ENCODE data around the gene STRADA. TPM values are rescaled to one million over a fixed set of nuclear protein-coding genes. Genes with fewer than 3 reads are reported as not detected.

STRADA gene
- total RNA-seq, 1 experiment from 2014 or later: 18.1 TPM

DNA sequence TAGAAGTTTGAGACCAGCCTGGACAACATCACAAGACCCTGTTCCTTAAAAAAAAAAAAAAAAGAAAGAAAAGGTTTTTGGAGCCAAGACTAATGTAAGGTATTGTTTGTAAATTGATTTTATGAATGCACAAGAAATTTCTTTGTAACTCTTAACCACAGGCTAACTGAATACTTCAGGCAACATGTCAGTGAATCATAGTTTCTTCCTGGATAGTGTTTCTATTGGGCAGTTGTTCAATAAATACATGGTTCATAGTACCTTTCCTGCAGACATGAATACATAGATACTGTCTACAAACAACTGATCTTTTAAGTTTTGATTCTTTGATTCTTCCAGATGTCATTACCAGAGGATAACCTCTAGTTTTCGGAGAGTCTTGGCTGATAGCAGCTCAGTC is 44.0 kb upstream of the STRADA start:
- TF ChIP-seq, protein P1, sequence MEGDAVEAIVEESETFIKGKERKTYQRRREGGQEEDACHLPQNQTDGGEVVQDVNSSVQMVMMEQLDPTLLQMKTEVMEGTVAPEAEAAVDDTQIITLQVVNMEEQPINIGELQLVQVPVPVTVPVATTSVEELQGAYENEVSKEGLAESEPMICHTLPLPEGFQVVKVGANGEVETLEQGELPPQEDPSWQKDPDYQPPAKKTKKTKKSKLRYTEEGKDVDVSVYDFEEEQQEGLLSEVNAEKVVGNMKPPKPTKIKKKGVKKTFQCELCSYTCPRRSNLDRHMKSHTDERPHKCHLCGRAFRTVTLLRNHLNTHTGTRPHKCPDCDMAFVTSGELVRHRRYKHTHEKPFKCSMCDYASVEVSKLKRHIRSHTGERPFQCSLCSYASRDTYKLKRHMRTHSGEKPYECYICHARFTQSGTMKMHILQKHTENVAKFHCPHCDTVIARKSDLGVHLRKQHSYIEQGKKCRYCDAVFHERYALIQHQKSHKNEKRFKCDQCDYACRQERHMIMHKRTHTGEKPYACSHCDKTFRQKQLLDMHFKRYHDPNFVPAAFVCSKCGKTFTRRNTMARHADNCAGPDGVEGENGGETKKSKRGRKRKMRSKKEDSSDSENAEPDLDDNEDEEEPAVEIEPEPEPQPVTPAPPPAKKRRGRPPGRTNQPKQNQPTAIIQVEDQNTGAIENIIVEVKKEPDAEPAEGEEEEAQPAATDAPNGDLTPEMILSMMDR (IDR thresholded peaks at IDR 0.05; ENCODE audit: unreplicated experiment): no peak
- no TSS peak for BruUV-seq (replicated peaks)
- Mint-ChIP-seq H3K27ac (ENCODE audit: unreplicated experiment) (peak overlapping the region; percentile 20), H3K9me3 (ENCODE audit: low read depth, unreplicated experiment) (no peaks in the 10 kb centered on the region), H3K4me3 (ENCODE audit: low read depth, unreplicated experiment) (no peak overlapping the region), H3K27me3 (ENCODE audit: unreplicated experiment) (no peaks in the 10 kb centered on the region), H3K36me3 (ENCODE audit: insufficient read depth, unreplicated experiment) (peaks cover 29% of the 10 kb centered on the region), H3K4me1 (ENCODE audit: low read depth, unreplicated experiment) (peaks cover 31% of the 10 kb centered on the region)
- CTCF ChIA-PET: interaction anchor here (0.6 to 2.9 kb wide), 2 partner anchors 10 to 46 kb away, joined by 5 to 8 read pairs; no protein-coding TSS in a partner anchor
- intact Hi-C loops (cut with micrococcal nuclease; ENCODE audit: unreplicated experiment): no loop called here
- DNase-seq: no peak

DNA sequence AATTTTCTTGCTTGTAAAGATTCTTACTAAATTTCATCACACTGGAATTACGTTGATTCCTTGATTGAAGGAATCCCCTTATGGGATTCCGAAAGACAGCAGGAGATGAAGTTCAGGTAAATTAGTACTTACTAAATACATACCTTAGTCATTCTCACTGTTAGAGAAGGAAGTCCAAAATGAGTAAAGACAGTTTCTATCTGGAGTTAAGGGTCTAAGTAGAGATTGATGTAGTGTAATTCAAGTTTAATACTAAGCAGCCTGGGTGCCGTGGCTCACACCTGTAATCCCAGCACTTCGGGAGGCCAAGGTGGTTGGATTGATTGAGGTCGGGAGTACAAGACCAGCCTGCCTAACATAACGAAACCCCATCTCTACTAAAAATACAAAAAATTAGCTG is 41.9 kb upstream of the STRADA start:
- no peak for DNase-seq
- no peak overlapping the region for H3K4me3 Mint-ChIP-seq (ENCODE audit: low read depth, unreplicated experiment)
- no peaks in the 10 kb centered on the region for H3K27me3 Mint-ChIP-seq (ENCODE audit: unreplicated experiment)
- peaks cover 31% of the 10 kb centered on the region for H3K36me3 Mint-ChIP-seq (ENCODE audit: insufficient read depth, unreplicated experiment)
- H3K9me3 Mint-ChIP-seq (ENCODE audit: low read depth, unreplicated experiment): no peaks in the 10 kb centered on the region
- TF ChIP-seq, protein P1 (IDR thresholded peaks at IDR 0.05; ENCODE audit: unreplicated experiment): no peak
- H3K4me1 Mint-ChIP-seq (ENCODE audit: low read depth, unreplicated experiment): peaks cover 46% of the 10 kb centered on the region
- no peak overlapping the region for H3K27ac Mint-ChIP-seq (ENCODE audit: unreplicated experiment)
- BruUV-seq (replicated peaks): no TSS peak
- intact Hi-C loops (cut with micrococcal nuclease; ENCODE audit: unreplicated experiment): no loop called here
- CTCF ChIA-PET: interaction anchor here (0.6 to 2.9 kb wide), 2 partner anchors 8 kb away, joined by 3 to 8 read pairs; no protein-coding TSS in a partner anchor

DNA sequence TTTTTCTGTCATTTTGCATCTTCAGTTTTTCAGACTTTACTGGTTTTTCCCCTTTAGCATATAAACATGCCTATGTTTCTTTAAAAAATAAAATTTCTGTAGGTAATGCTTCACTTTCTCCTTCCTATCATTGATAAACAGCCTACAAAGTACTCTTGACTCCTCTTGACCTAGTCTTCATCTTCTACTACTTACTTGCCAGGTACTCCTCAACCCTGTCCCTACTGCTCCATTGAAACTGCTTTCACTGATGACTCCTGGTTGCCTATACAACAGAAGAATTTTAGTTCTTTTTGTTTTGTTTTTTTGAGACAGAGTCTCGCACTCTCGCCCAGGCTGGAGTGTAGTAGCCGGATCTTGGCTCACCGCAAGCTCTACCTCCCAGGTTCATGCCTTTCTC is 39.3 kb upstream of the STRADA start:
- H3K36me3 Mint-ChIP-seq (ENCODE audit: insufficient read depth, unreplicated experiment): peaks cover 25% of the 10 kb centered on the region
- H3K27ac Mint-ChIP-seq (ENCODE audit: unreplicated experiment): peak overlapping the region; percentile 17
- no peaks in the 10 kb centered on the region for H3K9me3 Mint-ChIP-seq (ENCODE audit: low read depth, unreplicated experiment)

DNA sequence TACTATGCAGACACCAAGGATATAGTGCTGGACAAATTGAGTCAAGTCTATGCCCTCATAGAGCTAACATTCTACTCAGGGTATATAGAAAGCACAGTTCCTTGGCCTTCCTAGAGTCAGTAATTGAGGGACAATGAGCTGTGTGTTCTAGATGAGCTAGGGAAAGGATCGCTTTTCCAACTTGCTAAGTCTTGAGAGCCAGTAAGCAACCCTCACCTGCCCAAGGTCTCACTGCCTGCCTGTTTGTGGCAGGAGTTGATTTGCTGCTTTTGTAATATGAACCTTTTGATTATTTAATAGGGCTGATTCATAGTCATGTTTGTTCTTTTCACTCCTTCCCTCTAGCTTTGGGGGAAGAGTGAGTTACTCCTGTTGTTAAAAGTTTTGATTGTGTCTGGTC is 38.9 kb upstream of the STRADA start:
- H3K36me3 Mint-ChIP-seq (ENCODE audit: insufficient read depth, unreplicated experiment): peaks cover 26% of the 10 kb centered on the region
- intact Hi-C loops (cut with micrococcal nuclease; ENCODE audit: unreplicated experiment): no loop called here
- DNase-seq: peak; percentile 49
- no TSS peak for BruUV-seq (replicated peaks)
- H3K27me3 Mint-ChIP-seq (ENCODE audit: unreplicated experiment): no peaks in the 10 kb centered on the region
- CTCF ChIA-PET: interaction anchor here (0.8 kb wide), 1 partner anchor 74 kb away, joined by 3 read pairs; no protein-coding TSS in a partner anchor
- no peak overlapping the region for H3K4me3 Mint-ChIP-seq (ENCODE audit: low read depth, unreplicated experiment)
- no peaks in the 10 kb centered on the region for H3K9me3 Mint-ChIP-seq (ENCODE audit: low read depth, unreplicated experiment)
- TF ChIP-seq, protein P1 (IDR thresholded peaks at IDR 0.05; ENCODE audit: unreplicated experiment): no peak
- H3K4me1 Mint-ChIP-seq (ENCODE audit: low read depth, unreplicated experiment): peaks cover 69% of the 10 kb centered on the region
- H3K27ac Mint-ChIP-seq (ENCODE audit: unreplicated experiment): peak overlapping the region; percentile 17

More for the DNA sequence above, 39.3 kb upstream of the STRADA start:
- TF ChIP-seq, protein P1 (IDR thresholded peaks at IDR 0.05; ENCODE audit: unreplicated experiment): no peak
- no TSS peak for BruUV-seq (replicated peaks)
- no peak for DNase-seq
- Mint-ChIP-seq H3K4me1 (ENCODE audit: low read depth, unreplicated experiment) (peaks cover 64% of the 10 kb centered on the region), H3K4me3 (ENCODE audit: low read depth, unreplicated experiment) (peak overlapping the region; percentile 0), H3K27me3 (ENCODE audit: unreplicated experiment) (no peaks in the 10 kb centered on the region)
- intact Hi-C loops (cut with micrococcal nuclease; ENCODE audit: unreplicated experiment): no loop called here
- CTCF ChIA-PET: no interaction called here

Measured in Calu3 (cell line).